HepG2 (cell line): Measurements from ENCODE around the gene RNF25. TPM values are rescaled to one million over a fixed set of nuclear protein-coding genes. Genes with fewer than 3 reads are reported as not detected.

Experiments
- HNRNPLL ChIP-seq: fragments of 200-400 bp; formaldehyde crosslinking; IDR thresholded peaks from 2 replicates; pipeline ENCODE4 v1.6.1; 2017; ENCODE audit warnings: mild to moderate bottlenecking, low read depth, low read length; ENCODE audit not compliant: poor library complexity, severe bottlenecking
- KMT2A ChIP-seq: sonication (generic); formaldehyde crosslinking; IDR thresholded peaks from 2 replicates; pipeline ENCODE4 v1.4.0; 2020; ENCODE audit warnings: missing genetic modification reagents
- RBFOX2 ChIP-seq: fragments of 200-400 bp; formaldehyde crosslinking; IDR thresholded peaks from 2 replicates; pipeline ENCODE4 v1.6.1; 2017; ENCODE audit warnings: low read depth, mild to moderate bottlenecking, low read length
- SAP130 ChIP-seq: IDR thresholded peaks from 2 replicates; pipeline ENCODE4 v1.6.1; 2016; ENCODE audit warnings: low read depth
- SNRNP70 ChIP-seq: fragments of 200-400 bp; formaldehyde crosslinking; IDR thresholded peaks from 2 replicates; pipeline ENCODE4 v1.6.1; 2017; ENCODE audit warnings: mild to moderate bottlenecking, low read depth, low read length, moderate library complexity
- ZNF598 ChIP-seq: sonication (generic); formaldehyde crosslinking; IDR thresholded peaks from 2 replicates; pipeline ENCODE4 v1.5.1; 2020; ENCODE audit warnings: mild to moderate bottlenecking, missing genetic modification reagents, borderline replicate concordance
- polyA plus RNA-seq, 8 experiments: library from polyadenylated mRNA; depleted of rRNA in 3 of 8; stranded (reverse) in 7 of 8; unstranded in 1 of 8; fragments of >200 nt; fragmentation: Illumina TruSeq in 4 of 8; extraction: Trizol in 4 of 8; gene quantifications; 2 replicates each; pipeline versions ENCODE4 v1.2.1 to v1.2.3, GENCODE V29; 2011 to 2016; ENCODE audit warnings: low read depth in 4 of 8, missing spikeins in 1 of 8, mixed read lengths in 1 of 8; ENCODE audit not compliant: insufficient read depth in 1 of 8
- total RNA-seq, 5 experiments: library from RNA; depleted of rRNA; stranded (reverse); fragments of >200 nt; fragmentation: Illumina TruSeq; extraction: Trizol; gene quantifications; 2 replicates each; pipeline ENCODE4 v1.2.3, GENCODE V29; 2016; ENCODE audit warnings: low read depth in 1 of 5
- TF ChIP-seq, protein P1 (sequence below): sonication (generic); formaldehyde crosslinking; IDR thresholded peaks from 2 replicates; pipeline ENCODE4 v1.5.1; 2020; ENCODE audit warnings: missing genetic modification reagents, mild to moderate bottlenecking, borderline replicate concordance
- TF ChIP-seq, protein P2 (sequence below): sonication (generic); formaldehyde crosslinking; conservative IDR thresholded peaks from 2 replicates; pipeline ENCODE4 v1.4.0; 2020; ENCODE audit warnings: missing genetic modification reagents
- TF ChIP-seq, protein P3 (sequence below): sonication (generic); formaldehyde crosslinking; IDR thresholded peaks from 2 replicates; pipeline ENCODE4 v1.8.1; 2023; ENCODE audit warnings: missing genetic modification reagents, mild to moderate bottlenecking, borderline replicate concordance
- TF ChIP-seq, protein P4 (sequence below): sonication (generic); formaldehyde crosslinking; IDR thresholded peaks from 2 replicates; pipeline ENCODE4 v1.9.0; 2021; ENCODE audit warnings: mild to moderate bottlenecking, missing genetic modification reagents
- TF ChIP-seq, protein P5 (sequence below): sonication (generic); formaldehyde crosslinking; IDR thresholded peaks from 2 replicates; pipeline ENCODE4 v1.4.0; 2020; ENCODE audit warnings: mild to moderate bottlenecking, low read depth, missing genetic modification reagents
- TF ChIP-seq, protein P6 (sequence below): sonication (generic); formaldehyde crosslinking; IDR thresholded peaks from 2 replicates; pipeline ENCODE4 v1.4.0; 2020; ENCODE audit warnings: missing genetic modification reagents

The RNF25 gene
- total and polyA plus RNA-seq, 2 of the 13 experiments (the other 11 are each of a cell fraction or from before 2014, with no cell fraction given) = 37.0 to 87.6 TPM

DNA sequence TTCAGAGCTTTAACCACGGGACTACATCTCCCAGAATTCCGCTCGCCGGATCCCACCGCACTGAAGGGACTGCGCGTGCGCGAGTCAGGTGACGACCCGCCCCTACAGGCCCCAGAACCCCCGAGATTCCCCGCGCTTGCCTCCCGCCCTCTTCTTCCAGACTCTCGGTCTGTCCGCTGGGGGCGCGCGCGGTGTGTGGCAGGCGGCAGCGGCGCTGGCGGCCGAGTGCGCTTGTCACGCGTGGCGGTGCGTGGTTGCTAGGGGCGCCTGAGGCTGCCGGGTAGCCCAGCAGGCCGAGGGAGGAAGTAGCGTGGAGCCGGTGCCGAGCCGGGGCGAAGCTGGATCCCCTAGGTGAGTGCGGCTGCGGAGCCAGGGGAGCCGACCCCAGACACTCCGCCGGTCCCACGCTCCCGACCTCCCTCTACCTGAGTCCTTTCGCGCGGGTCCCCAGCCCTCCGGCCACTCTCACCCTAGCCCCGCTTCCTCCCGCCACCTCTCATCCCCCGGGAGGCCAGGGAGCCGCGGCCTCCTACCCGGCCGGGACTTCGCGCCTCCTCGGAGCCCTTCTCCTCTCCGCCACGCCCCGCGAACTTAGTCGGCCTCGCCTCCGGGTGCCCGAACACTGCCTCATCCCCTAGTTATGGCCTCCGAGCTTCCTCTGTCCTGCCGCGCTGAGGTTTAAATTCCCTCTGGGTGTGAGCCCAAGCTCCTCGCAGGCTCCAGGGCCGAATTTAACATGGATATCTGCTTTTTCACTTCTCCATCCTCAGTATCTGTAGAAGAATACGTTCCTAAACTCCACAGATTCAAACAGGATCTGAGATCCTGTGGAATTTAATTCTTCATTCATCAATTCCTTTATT lies 39.1 kb upstream of the RNF25 start, which contains the start of gene TTLL4 (continued):
- TF ChIP-seq, protein P1, sequence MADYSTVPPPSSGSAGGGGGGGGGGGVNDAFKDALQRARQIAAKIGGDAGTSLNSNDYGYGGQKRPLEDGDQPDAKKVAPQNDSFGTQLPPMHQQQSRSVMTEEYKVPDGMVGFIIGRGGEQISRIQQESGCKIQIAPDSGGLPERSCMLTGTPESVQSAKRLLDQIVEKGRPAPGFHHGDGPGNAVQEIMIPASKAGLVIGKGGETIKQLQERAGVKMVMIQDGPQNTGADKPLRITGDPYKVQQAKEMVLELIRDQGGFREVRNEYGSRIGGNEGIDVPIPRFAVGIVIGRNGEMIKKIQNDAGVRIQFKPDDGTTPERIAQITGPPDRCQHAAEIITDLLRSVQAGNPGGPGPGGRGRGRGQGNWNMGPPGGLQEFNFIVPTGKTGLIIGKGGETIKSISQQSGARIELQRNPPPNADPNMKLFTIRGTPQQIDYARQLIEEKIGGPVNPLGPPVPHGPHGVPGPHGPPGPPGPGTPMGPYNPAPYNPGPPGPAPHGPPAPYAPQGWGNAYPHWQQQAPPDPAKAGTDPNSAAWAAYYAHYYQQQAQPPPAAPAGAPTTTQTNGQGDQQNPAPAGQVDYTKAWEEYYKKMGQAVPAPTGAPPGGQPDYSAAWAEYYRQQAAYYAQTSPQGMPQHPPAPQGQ (CRISPR knock-in tag) = no peak
- TF ChIP-seq, protein P2, sequence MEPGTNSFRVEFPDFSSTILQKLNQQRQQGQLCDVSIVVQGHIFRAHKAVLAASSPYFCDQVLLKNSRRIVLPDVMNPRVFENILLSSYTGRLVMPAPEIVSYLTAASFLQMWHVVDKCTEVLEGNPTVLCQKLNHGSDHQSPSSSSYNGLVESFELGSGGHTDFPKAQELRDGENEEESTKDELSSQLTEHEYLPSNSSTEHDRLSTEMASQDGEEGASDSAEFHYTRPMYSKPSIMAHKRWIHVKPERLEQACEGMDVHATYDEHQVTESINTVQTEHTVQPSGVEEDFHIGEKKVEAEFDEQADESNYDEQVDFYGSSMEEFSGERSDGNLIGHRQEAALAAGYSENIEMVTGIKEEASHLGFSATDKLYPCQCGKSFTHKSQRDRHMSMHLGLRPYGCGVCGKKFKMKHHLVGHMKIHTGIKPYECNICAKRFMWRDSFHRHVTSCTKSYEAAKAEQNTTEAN = no peak
- TF ChIP-seq RBFOX2 (peak; percentile 97), SAP130 (CRISPR knock-in tag) (peak; percentile 93), ZNF598 (CRISPR knock-in tag) (peak; percentile 94), SNRNP70 (no peak), KMT2A (CRISPR knock-in tag) (peak; percentile 85), HNRNPLL (peak; percentile 99)
- TF ChIP-seq, protein P3, sequence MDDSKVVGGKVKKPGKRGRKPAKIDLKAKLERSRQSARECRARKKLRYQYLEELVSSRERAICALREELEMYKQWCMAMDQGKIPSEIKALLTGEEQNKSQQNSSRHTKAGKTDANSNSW (CRISPR knock-in tag) = no peak; the same call in 1 of the 2 replicates
- TF ChIP-seq, protein P4, sequence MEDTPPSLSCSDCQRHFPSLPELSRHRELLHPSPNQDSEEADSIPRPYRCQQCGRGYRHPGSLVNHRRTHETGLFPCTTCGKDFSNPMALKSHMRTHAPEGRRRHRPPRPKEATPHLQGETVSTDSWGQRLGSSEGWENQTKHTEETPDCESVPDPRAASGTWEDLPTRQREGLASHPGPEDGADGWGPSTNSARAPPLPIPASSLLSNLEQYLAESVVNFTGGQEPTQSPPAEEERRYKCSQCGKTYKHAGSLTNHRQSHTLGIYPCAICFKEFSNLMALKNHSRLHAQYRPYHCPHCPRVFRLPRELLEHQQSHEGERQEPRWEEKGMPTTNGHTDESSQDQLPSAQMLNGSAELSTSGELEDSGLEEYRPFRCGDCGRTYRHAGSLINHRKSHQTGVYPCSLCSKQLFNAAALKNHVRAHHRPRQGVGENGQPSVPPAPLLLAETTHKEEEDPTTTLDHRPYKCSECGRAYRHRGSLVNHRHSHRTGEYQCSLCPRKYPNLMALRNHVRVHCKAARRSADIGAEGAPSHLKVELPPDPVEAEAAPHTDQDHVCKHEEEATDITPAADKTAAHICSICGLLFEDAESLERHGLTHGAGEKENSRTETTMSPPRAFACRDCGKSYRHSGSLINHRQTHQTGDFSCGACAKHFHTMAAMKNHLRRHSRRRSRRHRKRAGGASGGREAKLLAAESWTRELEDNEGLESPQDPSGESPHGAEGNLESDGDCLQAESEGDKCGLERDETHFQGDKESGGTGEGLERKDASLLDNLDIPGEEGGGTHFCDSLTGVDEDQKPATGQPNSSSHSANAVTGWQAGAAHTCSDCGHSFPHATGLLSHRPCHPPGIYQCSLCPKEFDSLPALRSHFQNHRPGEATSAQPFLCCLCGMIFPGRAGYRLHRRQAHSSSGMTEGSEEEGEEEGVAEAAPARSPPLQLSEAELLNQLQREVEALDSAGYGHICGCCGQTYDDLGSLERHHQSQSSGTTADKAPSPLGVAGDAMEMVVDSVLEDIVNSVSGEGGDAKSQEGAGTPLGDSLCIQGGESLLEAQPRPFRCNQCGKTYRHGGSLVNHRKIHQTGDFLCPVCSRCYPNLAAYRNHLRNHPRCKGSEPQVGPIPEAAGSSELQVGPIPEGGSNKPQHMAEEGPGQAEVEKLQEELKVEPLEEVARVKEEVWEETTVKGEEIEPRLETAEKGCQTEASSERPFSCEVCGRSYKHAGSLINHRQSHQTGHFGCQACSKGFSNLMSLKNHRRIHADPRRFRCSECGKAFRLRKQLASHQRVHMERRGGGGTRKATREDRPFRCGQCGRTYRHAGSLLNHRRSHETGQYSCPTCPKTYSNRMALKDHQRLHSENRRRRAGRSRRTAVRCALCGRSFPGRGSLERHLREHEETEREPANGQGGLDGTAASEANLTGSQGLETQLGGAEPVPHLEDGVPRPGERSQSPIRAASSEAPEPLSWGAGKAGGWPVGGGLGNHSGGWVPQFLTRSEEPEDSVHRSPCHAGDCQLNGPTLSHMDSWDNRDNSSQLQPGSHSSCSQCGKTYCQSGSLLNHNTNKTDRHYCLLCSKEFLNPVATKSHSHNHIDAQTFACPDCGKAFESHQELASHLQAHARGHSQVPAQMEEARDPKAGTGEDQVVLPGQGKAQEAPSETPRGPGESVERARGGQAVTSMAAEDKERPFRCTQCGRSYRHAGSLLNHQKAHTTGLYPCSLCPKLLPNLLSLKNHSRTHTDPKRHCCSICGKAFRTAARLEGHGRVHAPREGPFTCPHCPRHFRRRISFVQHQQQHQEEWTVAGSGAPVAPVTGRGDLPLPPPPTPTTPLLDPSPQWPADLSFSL (CRISPR knock-in tag) = 0 out of 2 replicates have a peak, but pooled peaks have one; percentile 54
- TF ChIP-seq, protein P5, sequence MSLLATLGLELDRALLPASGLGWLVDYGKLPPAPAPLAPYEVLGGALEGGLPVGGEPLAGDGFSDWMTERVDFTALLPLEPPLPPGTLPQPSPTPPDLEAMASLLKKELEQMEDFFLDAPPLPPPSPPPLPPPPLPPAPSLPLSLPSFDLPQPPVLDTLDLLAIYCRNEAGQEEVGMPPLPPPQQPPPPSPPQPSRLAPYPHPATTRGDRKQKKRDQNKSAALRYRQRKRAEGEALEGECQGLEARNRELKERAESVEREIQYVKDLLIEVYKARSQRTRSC (CRISPR knock-in tag) = no peak
- TF ChIP-seq, protein P6, sequence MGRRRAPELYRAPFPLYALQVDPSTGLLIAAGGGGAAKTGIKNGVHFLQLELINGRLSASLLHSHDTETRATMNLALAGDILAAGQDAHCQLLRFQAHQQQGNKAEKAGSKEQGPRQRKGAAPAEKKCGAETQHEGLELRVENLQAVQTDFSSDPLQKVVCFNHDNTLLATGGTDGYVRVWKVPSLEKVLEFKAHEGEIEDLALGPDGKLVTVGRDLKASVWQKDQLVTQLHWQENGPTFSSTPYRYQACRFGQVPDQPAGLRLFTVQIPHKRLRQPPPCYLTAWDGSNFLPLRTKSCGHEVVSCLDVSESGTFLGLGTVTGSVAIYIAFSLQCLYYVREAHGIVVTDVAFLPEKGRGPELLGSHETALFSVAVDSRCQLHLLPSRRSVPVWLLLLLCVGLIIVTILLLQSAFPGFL (CRISPR knock-in tag) = no peak
